ENCODE results near the gene SLC9A9. TPM values are rescaled to one million over a fixed set of nuclear protein-coding genes. Genes with fewer than 3 reads are reported as not detected.
A peak's percentile ranks its signal among the peaks of the same experiment; 100 is the strongest.

Gene SLC9A9
- total RNA-seq, 2 donors from 2014 or later: 4.3 to 5.2 TPM

DNA sequence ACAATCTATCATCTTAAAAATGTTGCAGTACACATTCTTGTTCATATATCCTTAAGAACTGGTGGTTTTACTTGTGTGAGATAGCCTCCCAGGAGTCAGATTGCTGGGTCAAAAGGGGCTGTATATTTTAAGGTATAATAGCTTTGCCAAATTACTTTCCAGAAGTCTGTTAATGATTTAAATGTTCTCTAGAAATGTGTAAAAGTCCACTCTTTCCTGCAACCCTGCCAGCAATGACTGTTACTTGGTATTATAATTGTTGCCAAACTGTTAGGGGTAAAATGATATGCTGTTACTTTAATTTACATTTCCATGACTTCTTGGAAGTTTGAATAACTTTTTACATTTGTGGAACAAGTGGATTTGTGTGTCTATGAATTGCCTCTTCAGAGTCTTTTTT, 170.8 kb downstream of the SLC9A9 start:
- H3K4me1 Mint-ChIP-seq (ENCODE audit: low read depth): peaks cover 8% of the 10 kb centered on the region

GRCh38 chr3:143676747-143677146, 171.5 kb downstream of the SLC9A9 start:
- no peaks in the 10 kb centered on the region for H3K9me3 Mint-ChIP-seq
- H3K4me3 Mint-ChIP-seq: no peak overlapping the region
- DNase-seq: no peak
- H3K36me3 Mint-ChIP-seq (ENCODE audit: insufficient read depth in 2 of 2): no peaks in the 10 kb centered on the region
- H3K27me3 Mint-ChIP-seq (ENCODE audit: low read depth): no peaks in the 10 kb centered on the region
- no peak overlapping the region for H3K27ac Mint-ChIP-seq
- H3K4me1 Mint-ChIP-seq (ENCODE audit: low read depth): peaks cover 8% of the 10 kb centered on the region
- ATAC-seq (replicated peaks in 1 of 2): no peak

More for the DNA sequence above, 170.8 kb downstream of the SLC9A9 start:
- no peak overlapping the region for H3K4me3 Mint-ChIP-seq
- no peaks in the 10 kb centered on the region for H3K36me3 Mint-ChIP-seq (ENCODE audit: insufficient read depth in 2 of 2)
- no peaks in the 10 kb centered on the region for H3K27me3 Mint-ChIP-seq (ENCODE audit: low read depth)
- no peak overlapping the region for H3K27ac Mint-ChIP-seq
- no peak for DNase-seq
- ATAC-seq (replicated peaks in 1 of 2): no peak
- no peaks in the 10 kb centered on the region for H3K9me3 Mint-ChIP-seq

GRCh38 chr3:143676021-143676420, 172.2 kb downstream of the SLC9A9 start:
- H3K4me1 Mint-ChIP-seq (ENCODE audit: low read depth): peaks cover 8% of the 10 kb centered on the region
- no peak for ATAC-seq (replicated peaks in 1 of 2)
- no peaks in the 10 kb centered on the region for H3K27me3 Mint-ChIP-seq (ENCODE audit: low read depth)

GRCh38 chr3:143674100-143674968, 173.9 kb downstream of the SLC9A9 start:
- no peaks in the 10 kb centered on the region for H3K36me3 Mint-ChIP-seq (ENCODE audit: insufficient read depth in 2 of 2)

More at GRCh38 chr3:143676021-143676420, 172.2 kb downstream of the SLC9A9 start:
- DNase-seq: no peak
- Mint-ChIP-seq H3K9me3 (no peaks in the 10 kb centered on the region), H3K36me3 (ENCODE audit: insufficient read depth in 2 of 2) (no peaks in the 10 kb centered on the region), H3K27ac (no peak overlapping the region), H3K4me3 (no peak overlapping the region)

DNA sequence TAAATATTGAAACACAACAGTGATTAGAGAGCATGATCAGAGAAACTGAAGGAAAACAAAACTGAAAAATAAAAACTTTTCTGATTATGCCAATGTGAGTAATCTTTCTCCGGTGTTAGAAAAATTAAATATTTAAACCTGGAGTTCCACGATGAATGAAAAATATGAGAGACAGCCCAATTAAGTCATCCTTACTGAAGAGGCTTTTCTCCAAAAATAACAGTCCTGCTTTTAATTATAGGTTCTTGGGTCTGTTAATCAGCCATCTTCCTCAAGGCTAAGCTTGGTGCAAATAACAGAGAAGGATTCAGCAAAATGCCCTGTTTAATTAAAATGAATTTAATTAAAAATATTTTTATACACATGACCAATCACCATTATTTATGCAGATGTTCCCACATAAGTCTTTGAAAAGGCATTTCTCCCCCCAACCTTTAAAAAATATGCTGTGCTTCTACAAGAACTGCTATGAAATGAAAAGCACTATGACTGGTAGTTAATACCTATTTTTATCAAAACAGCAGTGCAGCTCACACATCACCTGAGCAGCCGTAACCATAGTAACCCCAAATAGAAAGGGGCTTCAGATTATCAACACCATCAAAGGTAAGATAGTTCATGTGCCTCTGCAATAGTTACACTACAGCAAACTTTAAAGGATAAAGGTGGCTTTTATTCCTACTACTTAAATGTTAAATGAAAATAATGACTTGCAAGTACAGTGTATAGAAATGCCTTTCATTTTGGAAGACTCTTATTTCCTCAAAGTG, 175.7 kb downstream of the SLC9A9 start:
- peaks cover 18% of the 10 kb centered on the region for H3K4me1 Mint-ChIP-seq (ENCODE audit: low read depth)
- no peaks in the 10 kb centered on the region for H3K36me3 Mint-ChIP-seq (ENCODE audit: insufficient read depth in 2 of 2)
- no peak overlapping the region for H3K4me3 Mint-ChIP-seq
- H3K27me3 Mint-ChIP-seq (ENCODE audit: low read depth): no peaks in the 10 kb centered on the region
- H3K27ac Mint-ChIP-seq: no peak overlapping the region
- peaks cover 0 to 2% of the 10 kb centered on the region in 2 donors for H3K9me3 Mint-ChIP-seq
- no peak for ATAC-seq (replicated peaks in 1 of 2)
- no peak for DNase-seq

More at GRCh38 chr3:143674100-143674968, 173.9 kb downstream of the SLC9A9 start:
- Mint-ChIP-seq H3K27ac (peak overlapping the region; percentile 78), H3K9me3 (no peaks in the 10 kb centered on the region), H3K4me1 (ENCODE audit: low read depth) (peaks cover 14% of the 10 kb centered on the region), H3K27me3 (ENCODE audit: low read depth) (no peaks in the 10 kb centered on the region), H3K4me3 (peak overlapping the region; percentile 61 to 83)
- ATAC-seq (replicated peaks in 1 of 2) (peak; percentile 85 to 88), DNase-seq (peak; percentile 73 to 83)

- Mint-ChIP-seq H3K4me1 (ENCODE audit: low read depth) (peaks cover 18% of the 10 kb centered on the region), H3K36me3 (ENCODE audit: insufficient read depth in 2 of 2) (no peaks in the 10 kb centered on the region), H3K4me3 (no peak overlapping the region), H3K9me3 (peaks cover 0 to 2% of the 10 kb centered on the region in 2 donors), H3K27me3 (ENCODE audit: low read depth) (no peaks in the 10 kb centered on the region), H3K27ac (no peak overlapping the region)
- no peak for ATAC-seq (replicated peaks in 1 of 2)
- no peak for DNase-seq
These were observed 176.6 kb downstream of the SLC9A9 start for GRCh38 chr3:143671626-143672025.

DNA sequence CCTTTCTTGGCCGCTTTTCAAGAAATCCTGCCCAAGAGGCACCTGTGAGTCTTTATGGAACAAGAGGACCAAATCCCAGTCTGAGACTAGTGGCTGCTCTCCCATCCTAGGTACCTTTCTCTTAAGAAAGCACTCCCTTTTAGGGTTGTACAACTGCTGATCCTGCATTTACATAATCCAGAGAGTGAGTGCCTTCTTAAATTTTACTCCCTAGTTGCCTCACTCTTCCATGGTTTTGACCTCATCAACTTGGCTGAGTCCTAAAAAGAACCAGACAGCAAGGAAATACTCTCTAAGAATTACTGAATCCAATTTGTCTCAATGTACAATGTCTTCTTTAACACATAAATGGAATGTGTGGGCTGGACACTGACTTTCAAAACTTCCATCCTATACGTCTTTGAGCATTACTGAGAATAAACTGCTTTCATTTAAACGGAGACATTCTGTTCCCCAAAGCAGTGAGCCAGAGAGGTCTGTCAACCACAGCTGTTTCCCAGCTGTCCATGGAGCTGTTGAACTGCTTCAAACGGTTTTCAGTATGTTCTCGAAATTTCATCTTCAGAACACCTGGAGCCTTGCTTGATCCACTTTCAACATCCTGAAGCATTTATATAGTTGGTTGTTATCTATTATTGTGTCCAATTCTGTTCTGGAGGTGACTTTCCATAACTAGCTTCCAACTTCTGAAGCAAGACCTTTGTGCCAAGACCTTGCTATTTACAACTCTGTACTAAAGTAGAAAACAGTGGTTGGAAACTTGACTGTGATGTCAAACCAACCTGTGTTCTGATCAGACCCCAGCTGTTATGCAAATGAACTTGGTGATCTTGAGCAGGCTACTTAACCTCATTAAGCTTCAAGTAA, 179.1 kb downstream of the SLC9A9 start:
- H3K27ac Mint-ChIP-seq: no peak overlapping the region
- no peak for DNase-seq
- peaks cover 4 to 7% of the 10 kb centered on the region in 2 donors for H3K9me3 Mint-ChIP-seq
- H3K4me1 Mint-ChIP-seq (ENCODE audit: low read depth): peaks cover 14% of the 10 kb centered on the region
- H3K27me3 Mint-ChIP-seq (ENCODE audit: low read depth): no peaks in the 10 kb centered on the region
- H3K36me3 Mint-ChIP-seq (ENCODE audit: insufficient read depth in 2 of 2): peaks cover 0 to 9% of the 10 kb centered on the region in 2 donors
- ATAC-seq (replicated peaks in 1 of 2): peak; percentile 59 to 64
- peak overlapping the region in 1 of 2 donors; percentile 1 for H3K4me3 Mint-ChIP-seq

DNA sequence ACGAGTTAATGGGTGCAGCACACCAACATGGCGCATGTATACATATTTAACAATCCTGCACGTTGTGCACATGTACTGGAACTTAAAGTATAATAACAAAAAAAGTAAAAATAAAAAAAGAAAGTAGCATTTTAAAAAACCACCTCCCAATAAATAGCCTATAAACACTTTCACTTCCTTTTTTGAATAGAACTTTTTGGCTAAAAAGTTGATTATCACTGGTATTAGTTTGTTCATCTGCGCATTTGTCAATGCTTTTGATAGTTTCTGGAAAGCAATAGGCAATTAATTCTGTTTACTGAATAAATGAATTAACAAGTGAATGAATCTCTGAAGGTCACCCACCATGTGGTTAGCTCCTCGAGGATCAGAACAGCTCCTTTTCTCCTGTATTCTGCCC, 179.9 kb downstream of the SLC9A9 start:
- H3K27ac Mint-ChIP-seq: no peak overlapping the region
- H3K9me3 Mint-ChIP-seq: peaks cover 5 to 9% of the 10 kb centered on the region in 2 donors
- DNase-seq (no peak), ATAC-seq (replicated peaks in 1 of 2) (no peak)
- H3K27me3 Mint-ChIP-seq (ENCODE audit: low read depth): no peaks in the 10 kb centered on the region
- H3K36me3 Mint-ChIP-seq (ENCODE audit: insufficient read depth in 2 of 2): peaks cover 0 to 11% of the 10 kb centered on the region in 2 donors
- no peak overlapping the region for H3K4me3 Mint-ChIP-seq
- peaks cover 11% of the 10 kb centered on the region for H3K4me1 Mint-ChIP-seq (ENCODE audit: low read depth)

GRCh38 chr3:143661677-143662076, 186.6 kb downstream of the SLC9A9 start:
- ATAC-seq (replicated peaks in 1 of 2) (no peak), DNase-seq (no peak)
- peaks cover 0 to 12% of the 10 kb centered on the region in 2 donors for H3K36me3 Mint-ChIP-seq (ENCODE audit: insufficient read depth in 2 of 2)
- H3K4me3 Mint-ChIP-seq: no peak overlapping the region
- no peaks in the 10 kb centered on the region for H3K4me1 Mint-ChIP-seq (ENCODE audit: low read depth)
- peaks cover 3 to 11% of the 10 kb centered on the region in 2 donors for H3K9me3 Mint-ChIP-seq
- H3K27ac Mint-ChIP-seq: no peak overlapping the region
- H3K27me3 Mint-ChIP-seq (ENCODE audit: low read depth): no peaks in the 10 kb centered on the region

DNA sequence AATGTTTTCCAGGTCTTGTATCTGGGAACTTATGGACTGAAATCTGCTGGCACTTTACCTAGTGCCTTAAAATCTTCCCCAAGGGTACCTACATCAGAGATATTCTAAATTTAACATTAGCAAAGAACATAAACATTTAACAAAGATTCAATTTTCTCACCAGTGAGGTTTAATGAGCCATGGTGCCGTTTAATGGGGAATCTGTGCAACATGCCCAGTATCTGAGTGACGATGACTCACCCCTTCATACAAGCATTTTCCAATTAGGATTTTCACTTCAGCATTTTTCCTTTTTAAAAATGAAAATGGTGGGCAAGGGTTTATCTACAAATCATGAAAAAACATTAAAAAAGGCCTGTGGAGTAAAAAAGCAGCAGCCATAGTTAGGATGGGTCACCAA, 189.4 kb downstream of the SLC9A9 start:
- H3K4me3 Mint-ChIP-seq: no peak overlapping the region
- H3K27me3 Mint-ChIP-seq (ENCODE audit: low read depth): no peaks in the 10 kb centered on the region
- peaks cover 0 to 3% of the 10 kb centered on the region in 2 donors for H3K36me3 Mint-ChIP-seq (ENCODE audit: insufficient read depth in 2 of 2)
- no peak overlapping the region for H3K27ac Mint-ChIP-seq
- H3K4me1 Mint-ChIP-seq (ENCODE audit: low read depth): no peaks in the 10 kb centered on the region
- DNase-seq (no peak), ATAC-seq (replicated peaks in 1 of 2) (no peak)
- H3K9me3 Mint-ChIP-seq: peaks cover 1 to 4% of the 10 kb centered on the region in 2 donors

- no peaks in the 10 kb centered on the region for H3K4me1 Mint-ChIP-seq (ENCODE audit: low read depth)
- no peak for ATAC-seq (replicated peaks in 1 of 2)
These were observed 190.2 kb downstream of the SLC9A9 start for GRCh38 chr3:143658116-143658515.

GRCh38 chr3:143657391-143657790, 190.9 kb downstream of the SLC9A9 start:
- DNase-seq (no peak), ATAC-seq (replicated peaks in 1 of 2) (no peak)
- H3K27ac Mint-ChIP-seq: no peak overlapping the region
- peaks cover 0 to 1% of the 10 kb centered on the region in 2 donors for H3K9me3 Mint-ChIP-seq
- no peak overlapping the region for H3K4me3 Mint-ChIP-seq
- H3K36me3 Mint-ChIP-seq (ENCODE audit: insufficient read depth in 2 of 2): no peaks in the 10 kb centered on the region
- no peaks in the 10 kb centered on the region for H3K4me1 Mint-ChIP-seq (ENCODE audit: low read depth)
- no peaks in the 10 kb centered on the region for H3K27me3 Mint-ChIP-seq (ENCODE audit: low read depth)

More at GRCh38 chr3:143658116-143658515, 190.2 kb downstream of the SLC9A9 start:
- Mint-ChIP-seq H3K4me3 (no peak overlapping the region), H3K27me3 (ENCODE audit: low read depth) (no peaks in the 10 kb centered on the region), H3K36me3 (ENCODE audit: insufficient read depth in 2 of 2) (no peaks in the 10 kb centered on the region), H3K9me3 (peaks cover 0 to 1% of the 10 kb centered on the region in 2 donors), H3K27ac (no peak overlapping the region)
- DNase-seq: no peak
